Body of pancreas (tissue), 4 donors: ENCODE measurements around the gene GPNMB. TPM values are rescaled to one million over a fixed set of nuclear protein-coding genes. Genes with fewer than 3 reads are reported as not detected.

Source experiments
- ATAC-seq: fragments of 150-250 bp; one replicate; pipeline ENCODE4 v1.9.1; 2016
- DNase-seq, 4 donors: peaks; one replicate each; pipeline ENCODE4 v3.0.0-alpha.2; 2019
- H3K27ac ChIP-seq, 4 donors: fragments of 200-600 bp; sonication (generic); 1 replicate in 3 of 4; 2 replicates in 1 of 4; pipeline versions ENCODE4 v1.5.1 to v1.6.1; 2016 to 2019; ENCODE audit warnings: mild to moderate bottlenecking in 1 of 4, mixed read lengths in 1 of 4, moderate library complexity in 1 of 4
- H3K27me3 ChIP-seq, 2 donors: fragments of 200-600 bp; sonication (generic); one replicate each; pipeline ENCODE4 v1.6.0; 2016; ENCODE audit warnings: mild to moderate bottlenecking in 1 of 2
- H3K36me3 ChIP-seq, 2 donors: fragments of 200-600 bp; sonication (generic); replicated peaks in 1 of 2; 2 replicates each; pipeline ENCODE4 v1.5.1; 2016; ENCODE audit warnings: low read depth in 2 of 2; ENCODE audit not compliant: insufficient read depth in 1 of 2
- H3K4me1 ChIP-seq: fragments of 200-600 bp; sonication (generic); one replicate; pipeline ENCODE4 v1.6.0; 2016
- H3K4me3 ChIP-seq, 2 donors: fragments of 200-600 bp; sonication (generic); 1 replicate in 1 of 2; 2 replicates in 1 of 2; pipeline ENCODE4 v1.5.1; 2016 to 2019
- H3K9me3 ChIP-seq, 3 donors: fragments of 200-600 bp; sonication (generic); 1 replicate in 2 of 3; 2 replicates in 1 of 3; pipeline ENCODE4 v1.5.1; 2016
- POLR2A ChIP-seq, 3 donors: fragments of 450-650 bp; IDR thresholded peaks; one replicate each; pipeline ENCODE4 v1.6.1; 2016; ENCODE audit warnings: antibody characterized with exemption in 3 of 3, mild to moderate bottlenecking in 2 of 3
- WGBS, 2 donors: methylation state at CpG; one replicate each; pipeline ENCODE4 v1.1.5; 2017; 5-methylcytosine and 5-hydroxymethylcytosine counted together
- intact Hi-C: fragments of 100-400 bp; cut with DNase I; formaldehyde crosslinking; loops from one replicate; pipeline ENCODE4 v1.15.1; 2023
- total RNA-seq, 2 donors: library from RNA; depleted of rRNA; stranded (reverse); fragments of >200 nt; gene quantifications; one replicate each; pipeline ENCODE4 v1.1.0, GENCODE V29; 2016
- TF ChIP-seq, protein P1 (sequence below), 7 experiments: fragments of 450-650 bp in 4 of 7; fragments of 200-600 bp in 3 of 7; sonication (generic) in 3 of 7; IDR thresholded peaks; one replicate each; pipeline ENCODE4 v1.5.1; 2016 to 2019; ENCODE audit warnings: antibody characterized with exemption in 7 of 7

The GPNMB gene
- total RNA-seq, 2 donors from 2014 or later = 17.5 to 18.9 TPM

DNA sequence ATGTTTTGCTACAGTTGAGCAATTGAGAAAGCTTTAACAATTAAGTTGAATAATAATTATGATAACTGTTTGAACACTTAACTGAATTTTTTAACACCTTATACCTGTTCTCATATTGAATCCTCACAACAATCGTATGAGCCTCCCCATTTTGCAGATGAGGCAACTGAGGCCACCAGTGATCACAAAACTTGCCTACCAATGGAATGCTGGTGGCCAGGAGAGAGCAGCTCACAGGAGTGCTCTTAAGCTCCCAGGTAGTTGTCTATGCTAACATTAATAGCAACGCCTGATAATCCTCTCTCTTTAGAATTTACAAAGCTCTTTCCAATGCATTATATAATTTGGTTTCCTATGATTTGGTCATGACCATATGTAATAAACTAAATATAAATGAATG lies 21.6 kb downstream of the GPNMB start:
- 91 to 93% methylated on average over 2 of the region's 2 CpGs for WGBS, 2 donors
- Histone ChIP-seq H3K4me1 (peaks cover 6% of the 10 kb centered on the region), H3K9me3 (no peaks in the 10 kb centered on the region), H3K4me3 (no peak overlapping the region), H3K27me3 (no peaks in the 10 kb centered on the region), H3K36me3 (no peaks in the 10 kb centered on the region), H3K27ac (no peak overlapping the region)
- no peak for TF ChIP-seq POLR2A (IDR thresholded peaks at IDR 0.05)
- TF ChIP-seq, protein P1, sequence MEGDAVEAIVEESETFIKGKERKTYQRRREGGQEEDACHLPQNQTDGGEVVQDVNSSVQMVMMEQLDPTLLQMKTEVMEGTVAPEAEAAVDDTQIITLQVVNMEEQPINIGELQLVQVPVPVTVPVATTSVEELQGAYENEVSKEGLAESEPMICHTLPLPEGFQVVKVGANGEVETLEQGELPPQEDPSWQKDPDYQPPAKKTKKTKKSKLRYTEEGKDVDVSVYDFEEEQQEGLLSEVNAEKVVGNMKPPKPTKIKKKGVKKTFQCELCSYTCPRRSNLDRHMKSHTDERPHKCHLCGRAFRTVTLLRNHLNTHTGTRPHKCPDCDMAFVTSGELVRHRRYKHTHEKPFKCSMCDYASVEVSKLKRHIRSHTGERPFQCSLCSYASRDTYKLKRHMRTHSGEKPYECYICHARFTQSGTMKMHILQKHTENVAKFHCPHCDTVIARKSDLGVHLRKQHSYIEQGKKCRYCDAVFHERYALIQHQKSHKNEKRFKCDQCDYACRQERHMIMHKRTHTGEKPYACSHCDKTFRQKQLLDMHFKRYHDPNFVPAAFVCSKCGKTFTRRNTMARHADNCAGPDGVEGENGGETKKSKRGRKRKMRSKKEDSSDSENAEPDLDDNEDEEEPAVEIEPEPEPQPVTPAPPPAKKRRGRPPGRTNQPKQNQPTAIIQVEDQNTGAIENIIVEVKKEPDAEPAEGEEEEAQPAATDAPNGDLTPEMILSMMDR (IDR thresholded peaks at IDR 0.05) = no peak
- intact Hi-C loops = no loop called here
- ATAC-seq = no peak
- DNase-seq = no peak

DNA sequence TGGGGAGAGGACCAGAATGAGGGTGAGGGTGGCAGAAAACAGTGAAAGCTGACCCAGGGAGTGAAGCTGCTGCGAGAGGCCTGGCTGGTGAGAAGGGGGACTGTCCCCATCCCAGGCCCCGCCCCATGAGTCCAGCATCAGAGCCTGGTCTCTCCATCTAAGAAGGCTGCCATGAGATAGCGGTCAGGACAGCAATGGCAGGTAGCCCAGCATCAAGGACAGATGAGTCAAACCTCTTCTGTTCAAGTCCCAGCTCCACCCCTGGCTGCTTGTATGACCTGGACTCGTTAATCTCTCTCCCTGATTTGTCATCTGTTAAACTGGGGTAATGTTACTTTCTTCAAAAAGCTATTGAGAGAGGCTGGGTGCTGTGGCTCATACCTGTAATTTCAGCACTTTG lies 22.2 kb downstream of the GPNMB start:
- no peak overlapping the region for H3K27ac ChIP-seq
- H3K27me3 ChIP-seq = no peaks in the 10 kb centered on the region
- 80 to 88% methylated on average over 3 to 4 of the region's 4 CpGs for WGBS, 2 donors
- H3K4me3 ChIP-seq = no peak overlapping the region
- intact Hi-C loops = no loop called here
- no peak for DNase-seq
- TF ChIP-seq POLR2A (IDR thresholded peaks at IDR 0.05) = no peak
- TF ChIP-seq, protein P1 (IDR thresholded peaks at IDR 0.05) = no peak
- ATAC-seq = no peak
- H3K36me3 ChIP-seq = no peaks in the 10 kb centered on the region
- peaks cover 10% of the 10 kb centered on the region for H3K4me1 ChIP-seq
- no peaks in the 10 kb centered on the region for H3K9me3 ChIP-seq

DNA sequence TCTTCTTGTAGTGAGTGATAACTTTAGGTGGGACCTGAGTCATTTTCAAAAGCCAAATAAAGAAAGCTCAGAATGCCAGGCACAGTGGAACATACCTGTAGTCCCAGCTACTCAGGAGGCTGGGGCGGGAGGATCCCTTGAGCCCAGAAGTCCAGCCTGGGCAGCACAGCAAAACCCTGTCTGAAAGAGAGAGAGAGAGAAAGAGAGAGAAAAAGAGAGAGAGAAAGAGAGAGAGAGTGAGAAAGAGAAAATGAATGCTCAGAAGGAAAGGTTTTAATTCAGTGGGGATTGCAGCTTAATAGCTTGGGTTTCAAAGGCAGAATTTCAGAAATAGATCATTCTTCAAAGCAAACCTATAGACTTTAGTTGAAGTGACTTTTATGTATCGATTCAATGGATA lies 25.7 kb downstream of the GPNMB start:
- DNase-seq (no peak), ATAC-seq (no peak)
- WGBS, 2 donors = 76 to 86% methylated on average over 2 of the region's 2 CpGs
- no peaks in the 10 kb centered on the region for H3K9me3 ChIP-seq
- H3K27me3 ChIP-seq = no peaks in the 10 kb centered on the region
- TF ChIP-seq POLR2A (IDR thresholded peaks at IDR 0.05) = no peak
- TF ChIP-seq, protein P1 (IDR thresholded peaks at IDR 0.05) = no peak
- H3K27ac ChIP-seq = no peak overlapping the region
- no peaks in the 10 kb centered on the region for H3K36me3 ChIP-seq
- peaks cover 10% of the 10 kb centered on the region for H3K4me1 ChIP-seq
- no peak overlapping the region for H3K4me3 ChIP-seq
- intact Hi-C loops = no loop called here

DNA sequence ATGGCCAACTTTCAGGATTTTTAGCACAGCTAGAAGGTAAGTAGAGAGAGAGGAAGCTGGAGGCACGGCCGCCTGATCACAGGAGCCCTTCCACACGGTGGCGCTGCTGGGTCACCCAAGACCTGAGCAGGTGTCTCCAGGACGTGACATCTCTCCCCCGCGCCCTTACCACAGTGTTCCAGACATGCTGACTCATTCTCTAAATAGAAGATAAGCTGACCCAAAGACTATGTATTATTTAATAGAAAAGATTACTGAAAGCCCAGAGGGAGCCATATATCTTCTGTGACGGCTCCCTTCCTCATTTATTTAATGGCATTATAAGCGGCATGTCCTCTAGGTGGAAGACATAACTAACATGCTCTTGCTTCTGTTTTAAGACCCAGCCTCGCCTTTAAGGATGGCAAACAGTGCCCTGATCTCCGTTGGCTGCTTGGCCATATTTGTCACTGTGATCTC lies 26.6 kb downstream of the GPNMB start:
- no peak for TF ChIP-seq POLR2A (IDR thresholded peaks at IDR 0.05)
- TF ChIP-seq, protein P1 (IDR thresholded peaks at IDR 0.05) = peak; percentile 83 to 95 (median 91)
- peak; percentile 97 to 99 (median 98) for DNase-seq
- peaks cover 10% of the 10 kb centered on the region for H3K4me1 ChIP-seq
- peak overlapping the region in 3 of 4 donors; percentile 47 to 55 (median 52) for H3K27ac ChIP-seq
- intact Hi-C loops = no loop called here
- no peaks in the 10 kb centered on the region for H3K36me3 ChIP-seq
- no peaks in the 10 kb centered on the region for H3K9me3 ChIP-seq
- H3K27me3 ChIP-seq = no peaks in the 10 kb centered on the region
- no peak overlapping the region for H3K4me3 ChIP-seq
- peak; percentile 99 for ATAC-seq
- WGBS, 2 donors = 6 to 9% methylated on average over 8 to 11 of the region's 11 CpGs

DNA sequence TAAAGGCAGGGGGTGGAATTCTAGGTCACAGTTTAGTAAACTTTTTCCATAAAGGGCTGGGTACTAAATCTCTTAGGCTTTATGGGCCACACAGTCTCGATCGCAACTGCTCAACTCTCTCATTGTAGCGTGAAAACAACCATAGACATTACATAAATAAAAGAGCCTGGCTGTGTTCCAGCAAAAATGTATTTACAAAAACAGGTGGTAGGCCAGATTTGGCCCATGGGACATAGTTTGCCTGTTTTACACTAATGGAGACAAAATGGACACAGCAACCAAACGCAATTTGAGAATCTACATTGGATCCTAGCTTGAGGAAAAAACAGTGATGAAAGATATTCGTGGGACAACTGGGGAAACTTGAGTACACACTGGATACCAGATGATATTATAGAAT lies 29.3 kb downstream of the GPNMB start:
- Histone ChIP-seq H3K4me3 (no peak overlapping the region), H3K36me3 (no peaks in the 10 kb centered on the region), H3K27me3 (no peaks in the 10 kb centered on the region), H3K27ac (no peak overlapping the region), H3K9me3 (no peaks in the 10 kb centered on the region), H3K4me1 (peaks cover 10% of the 10 kb centered on the region)
- intact Hi-C loops = no loop called here
- TF ChIP-seq, protein P1 (IDR thresholded peaks at IDR 0.05) = no peak
- no peak for TF ChIP-seq POLR2A (IDR thresholded peaks at IDR 0.05)
- 77 to 82% methylated on average over 5 of the region's 5 CpGs for WGBS, 2 donors
- ATAC-seq (no peak), DNase-seq (no peak)
